ENCODE results near the gene MSH3.

DNA sequence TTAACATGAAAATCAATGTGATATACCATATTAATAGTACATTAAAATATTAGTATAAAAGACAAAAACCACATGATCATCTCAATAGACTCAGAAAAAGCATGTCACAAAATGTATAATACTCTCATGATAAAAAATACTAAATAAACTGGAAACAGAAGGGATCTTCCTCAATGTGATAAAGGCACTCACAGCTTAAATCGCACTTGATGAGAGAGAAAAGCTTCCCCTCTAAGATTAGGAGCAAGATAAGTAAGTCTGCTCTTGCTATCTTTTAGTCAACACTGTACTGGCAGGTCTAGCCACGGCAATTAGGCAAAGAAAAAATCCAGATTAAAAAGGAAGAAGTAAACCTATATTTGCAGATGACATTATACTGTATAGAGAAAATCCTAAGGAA lies 21.8 kb upstream of the MSH3 start:
- no peak for TF ChIP-seq NFIC (IDR thresholded peaks at IDR 0.05; ENCODE audit: borderline replicate concordance)
- TF ChIP-seq, protein P1, sequence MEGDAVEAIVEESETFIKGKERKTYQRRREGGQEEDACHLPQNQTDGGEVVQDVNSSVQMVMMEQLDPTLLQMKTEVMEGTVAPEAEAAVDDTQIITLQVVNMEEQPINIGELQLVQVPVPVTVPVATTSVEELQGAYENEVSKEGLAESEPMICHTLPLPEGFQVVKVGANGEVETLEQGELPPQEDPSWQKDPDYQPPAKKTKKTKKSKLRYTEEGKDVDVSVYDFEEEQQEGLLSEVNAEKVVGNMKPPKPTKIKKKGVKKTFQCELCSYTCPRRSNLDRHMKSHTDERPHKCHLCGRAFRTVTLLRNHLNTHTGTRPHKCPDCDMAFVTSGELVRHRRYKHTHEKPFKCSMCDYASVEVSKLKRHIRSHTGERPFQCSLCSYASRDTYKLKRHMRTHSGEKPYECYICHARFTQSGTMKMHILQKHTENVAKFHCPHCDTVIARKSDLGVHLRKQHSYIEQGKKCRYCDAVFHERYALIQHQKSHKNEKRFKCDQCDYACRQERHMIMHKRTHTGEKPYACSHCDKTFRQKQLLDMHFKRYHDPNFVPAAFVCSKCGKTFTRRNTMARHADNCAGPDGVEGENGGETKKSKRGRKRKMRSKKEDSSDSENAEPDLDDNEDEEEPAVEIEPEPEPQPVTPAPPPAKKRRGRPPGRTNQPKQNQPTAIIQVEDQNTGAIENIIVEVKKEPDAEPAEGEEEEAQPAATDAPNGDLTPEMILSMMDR (IDR thresholded peaks at IDR 0.05), result no peak
- no peak for TF ChIP-seq POLR2AphosphoS5 (IDR thresholded peaks at IDR 0.05; ENCODE audit: low read depth, low read length)
- TF ChIP-seq, protein P2, sequence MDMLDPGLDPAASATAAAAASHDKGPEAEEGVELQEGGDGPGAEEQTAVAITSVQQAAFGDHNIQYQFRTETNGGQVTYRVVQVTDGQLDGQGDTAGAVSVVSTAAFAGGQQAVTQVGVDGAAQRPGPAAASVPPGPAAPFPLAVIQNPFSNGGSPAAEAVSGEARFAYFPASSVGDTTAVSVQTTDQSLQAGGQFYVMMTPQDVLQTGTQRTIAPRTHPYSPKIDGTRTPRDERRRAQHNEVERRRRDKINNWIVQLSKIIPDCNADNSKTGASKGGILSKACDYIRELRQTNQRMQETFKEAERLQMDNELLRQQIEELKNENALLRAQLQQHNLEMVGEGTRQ (IDR thresholded peaks at IDR 0.05; ENCODE audit: borderline replicate concordance, low read depth, low read length), result no peak
- no peak for TF ChIP-seq JUND (IDR thresholded peaks at IDR 0.05)
- TF ChIP-seq MEF2A (IDR thresholded peaks at IDR 0.05; ENCODE audit: borderline replicate concordance, low read depth), result no peak
- no peak for TF ChIP-seq EZH2phosphoT487 (IDR thresholded peaks at IDR 0.05; ENCODE audit: borderline replicate concordance, low read depth)
- no peak for TF ChIP-seq TAF1 (IDR thresholded peaks at IDR 0.05; ENCODE audit: borderline replicate concordance, low read depth, low read length)
- no peak for TF ChIP-seq RFX5 (IDR thresholded peaks at IDR 0.05; ENCODE audit: low read length)
- no peak for TF ChIP-seq YY1 (IDR thresholded peaks at IDR 0.05; ENCODE audit: low read depth)
- TF ChIP-seq TCF12 (IDR thresholded peaks at IDR 0.05), result no peak
